Panc1 (cell line): ENCODE data around the gene BMPR2. TPM values are rescaled to one million over a fixed set of nuclear protein-coding genes. Genes with fewer than 3 reads are reported as not detected.

Source experiments
- ATAC-seq: fragments of 200-7000 bp; cut with Tn5 transposase; 2 replicates; pipeline ENCODE4 v1.9.1; 2020; ENCODE audit warnings: mild to moderate bottlenecking, moderate library complexity
- BruUV-seq: library from RNA; stranded (reverse); fragments of 400-500 nt; replicated peaks from 2 replicates; lab custom pipeline; 2021; lab: Mats Ljungman, UMichigan
- CTCF ChIA-PET: fragments of 300-600 bp; sonication (Branson Sonifier 250); formaldehyde crosslinking; loops from one replicate; lab custom pipeline; 2022; ENCODE audit warnings: antibody characterized with exemption; lab: Charles Lee
- POLR2A ChIA-PET: fragments of 300-600 bp; sonication (Branson Sonifier 250); formaldehyde crosslinking; loops from one replicate; lab custom pipeline; 2022; ENCODE audit warnings: antibody characterized with exemption; lab: Charles Lee
- DNase-seq: peaks from one replicate; pipeline ENCODE4 v3.0.0-alpha.2; 2010; ENCODE audit warnings: low read depth, low spot score
- H3K27ac ChIP-seq: 2 replicates; pipeline ENCODE4 v1.5.1; 2011; ENCODE audit warnings: mild to moderate bottlenecking, low read length, inconsistent platforms
- H3K27me3 ChIP-seq: fragments of 200-500 bp; sonication (Bioruptor generic); 2 replicates; pipeline ENCODE4 v1.6.0; 2014; ENCODE audit warnings: low read length, inconsistent platforms; ENCODE audit not compliant: control insufficient read depth, insufficient read depth
- H3K36me3 ChIP-seq: fragments of 200-500 bp; sonication (Bioruptor generic); 2 replicates; pipeline ENCODE4 v1.5.1; 2014; ENCODE audit warnings: inconsistent platforms, mild to moderate bottlenecking, low read length, moderate library complexity; ENCODE audit not compliant: control insufficient read depth, insufficient read depth
- H3K4me1 ChIP-seq: 2 replicates; pipeline ENCODE4 v1.5.1; 2011; ENCODE audit warnings: inconsistent platforms, mild to moderate bottlenecking, low read length, moderate library complexity; ENCODE audit not compliant: control insufficient read depth, insufficient read depth
- H3K4me3 ChIP-seq, 2 experiments: 2 replicates each; pipeline ENCODE4 v1.5.1; 2011 to 2012; ENCODE audit warnings: low read depth in 2 of 2, low read length in 2 of 2, mild to moderate bottlenecking in 2 of 2, inconsistent platforms in 1 of 2, moderate library complexity in 1 of 2
- H3K9me3 ChIP-seq: fragments of 200-500 bp; sonication (Bioruptor generic); 2 replicates; pipeline ENCODE4 v1.5.1; 2014; ENCODE audit warnings: low read depth, mild to moderate bottlenecking, inconsistent platforms, low read length, moderate library complexity; ENCODE audit not compliant: control insufficient read depth, insufficient read depth
- POLR2AphosphoS5 ChIP-seq: IDR thresholded peaks from 2 replicates; pipeline ENCODE4 v1.6.1; 2012; ENCODE audit warnings: mild to moderate bottlenecking, low read depth, low read length, moderate library complexity
- SIN3A ChIP-seq: IDR thresholded peaks from 2 replicates; pipeline ENCODE4 v1.6.1; 2012; ENCODE audit warnings: low read depth, mild to moderate bottlenecking, low read length, moderate library complexity, borderline replicate concordance; ENCODE audit not compliant: insufficient read depth
- TCF7L2 ChIP-seq: IDR thresholded peaks from 2 replicates; pipeline ENCODE4 v1.6.1; 2011; ENCODE audit warnings: mild to moderate bottlenecking, low read depth, low read length, inconsistent platforms
- in situ Hi-C: cut with HindIII; loops from 2 replicates; pipeline ENCODE4 v1.10.0; 2016; ENCODE audit warnings: low sequenced_read_pairs, low pct_unique_long_range_greater_than_20kb
- intact Hi-C: fragments of 100-400 bp; cut with micrococcal nuclease; formaldehyde crosslinking; loops from one replicate; pipeline ENCODE4 v1.10.0; 2022; ENCODE audit not compliant: unreplicated experiment
- total RNA-seq: library from RNA; stranded (reverse); gene quantifications from one replicate; pipeline ENCODE4 v1.2.1, GENCODE V29; 2021; ENCODE audit not compliant: unreplicated experiment
- TF ChIP-seq, protein P1 (sequence below), 2 experiments: IDR thresholded peaks; 2 replicates each; pipeline ENCODE4 v1.6.1; 2011 to 2012; ENCODE audit warnings: low read depth in 2 of 2, control low read depth in 1 of 2, low read length in 1 of 2, mild to moderate bottlenecking in 1 of 2, moderate library complexity in 1 of 2; ENCODE audit not compliant: insufficient read depth in 1 of 2
- TF ChIP-seq, protein P2 (sequence below): fragments of 450-650 bp; IDR thresholded peaks from 2 replicates; pipeline ENCODE4 v1.5.1; 2017; ENCODE audit warnings: mild to moderate bottlenecking

Gene BMPR2
- total RNA-seq, 1 experiment from 2014 or later: 65.2 TPM

DNA sequence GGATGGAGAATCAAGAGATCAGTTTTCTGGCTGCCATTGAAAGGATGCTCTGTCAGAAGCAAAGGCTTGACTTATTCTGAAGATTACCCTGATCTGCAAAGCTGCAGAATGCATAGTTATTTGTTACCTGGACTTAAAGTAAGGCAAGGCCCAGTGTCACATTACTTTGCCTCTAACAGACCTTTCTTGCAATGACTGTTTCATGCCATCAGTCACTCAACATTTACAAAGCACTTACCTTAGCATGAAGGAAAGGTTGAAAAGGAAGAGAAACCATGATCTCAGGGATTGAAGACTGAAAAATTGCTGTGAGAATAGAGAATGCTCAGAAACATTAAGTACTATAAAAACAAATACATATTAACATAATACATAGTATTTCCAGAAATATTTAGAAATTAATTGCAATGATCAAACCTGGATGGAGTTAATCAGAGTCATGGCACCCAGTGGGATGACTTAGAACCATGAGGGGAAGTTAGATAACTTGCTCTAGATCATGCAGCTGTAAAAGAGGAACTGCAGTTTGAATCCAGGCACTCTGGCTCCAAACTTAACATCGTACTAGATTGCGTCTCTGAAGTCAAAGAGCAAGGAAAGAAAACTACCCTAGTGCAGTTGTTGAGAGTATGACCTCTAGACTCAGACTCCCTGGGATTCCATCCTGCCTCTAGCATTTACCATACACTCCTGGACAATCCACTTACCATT is 232.2 kb downstream of the BMPR2 start:
- ATAC-seq: no peak
- Histone ChIP-seq H3K27ac (no peak overlapping the region), H3K4me1 (no peaks in the 10 kb centered on the region), H3K9me3 (no peaks in the 10 kb centered on the region), H3K4me3 (no peak overlapping the region), H3K27me3 (peaks cover 2% of the 10 kb centered on the region), H3K36me3 (no peaks in the 10 kb centered on the region)
- no peak for DNase-seq
- BruUV-seq: no TSS peak
- ChIA-PET POLR2A (no interaction called here), CTCF (no interaction called here)
- in situ Hi-C loops (no loop called here), intact Hi-C loops (no loop called here)
- TF ChIP-seq SIN3A (no peak), POLR2AphosphoS5 (no peak), TCF7L2 (no peak)
- TF ChIP-seq, protein P1, sequence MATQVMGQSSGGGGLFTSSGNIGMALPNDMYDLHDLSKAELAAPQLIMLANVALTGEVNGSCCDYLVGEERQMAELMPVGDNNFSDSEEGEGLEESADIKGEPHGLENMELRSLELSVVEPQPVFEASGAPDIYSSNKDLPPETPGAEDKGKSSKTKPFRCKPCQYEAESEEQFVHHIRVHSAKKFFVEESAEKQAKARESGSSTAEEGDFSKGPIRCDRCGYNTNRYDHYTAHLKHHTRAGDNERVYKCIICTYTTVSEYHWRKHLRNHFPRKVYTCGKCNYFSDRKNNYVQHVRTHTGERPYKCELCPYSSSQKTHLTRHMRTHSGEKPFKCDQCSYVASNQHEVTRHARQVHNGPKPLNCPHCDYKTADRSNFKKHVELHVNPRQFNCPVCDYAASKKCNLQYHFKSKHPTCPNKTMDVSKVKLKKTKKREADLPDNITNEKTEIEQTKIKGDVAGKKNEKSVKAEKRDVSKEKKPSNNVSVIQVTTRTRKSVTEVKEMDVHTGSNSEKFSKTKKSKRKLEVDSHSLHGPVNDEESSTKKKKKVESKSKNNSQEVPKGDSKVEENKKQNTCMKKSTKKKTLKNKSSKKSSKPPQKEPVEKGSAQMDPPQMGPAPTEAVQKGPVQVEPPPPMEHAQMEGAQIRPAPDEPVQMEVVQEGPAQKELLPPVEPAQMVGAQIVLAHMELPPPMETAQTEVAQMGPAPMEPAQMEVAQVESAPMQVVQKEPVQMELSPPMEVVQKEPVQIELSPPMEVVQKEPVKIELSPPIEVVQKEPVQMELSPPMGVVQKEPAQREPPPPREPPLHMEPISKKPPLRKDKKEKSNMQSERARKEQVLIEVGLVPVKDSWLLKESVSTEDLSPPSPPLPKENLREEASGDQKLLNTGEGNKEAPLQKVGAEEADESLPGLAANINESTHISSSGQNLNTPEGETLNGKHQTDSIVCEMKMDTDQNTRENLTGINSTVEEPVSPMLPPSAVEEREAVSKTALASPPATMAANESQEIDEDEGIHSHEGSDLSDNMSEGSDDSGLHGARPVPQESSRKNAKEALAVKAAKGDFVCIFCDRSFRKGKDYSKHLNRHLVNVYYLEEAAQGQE (IDR thresholded peaks at IDR 0.05; ENCODE audit: insufficient read depth in 1 of 2, low read depth in 2 of 2, low read length in 1 of 2): no peak
- TF ChIP-seq, protein P2, sequence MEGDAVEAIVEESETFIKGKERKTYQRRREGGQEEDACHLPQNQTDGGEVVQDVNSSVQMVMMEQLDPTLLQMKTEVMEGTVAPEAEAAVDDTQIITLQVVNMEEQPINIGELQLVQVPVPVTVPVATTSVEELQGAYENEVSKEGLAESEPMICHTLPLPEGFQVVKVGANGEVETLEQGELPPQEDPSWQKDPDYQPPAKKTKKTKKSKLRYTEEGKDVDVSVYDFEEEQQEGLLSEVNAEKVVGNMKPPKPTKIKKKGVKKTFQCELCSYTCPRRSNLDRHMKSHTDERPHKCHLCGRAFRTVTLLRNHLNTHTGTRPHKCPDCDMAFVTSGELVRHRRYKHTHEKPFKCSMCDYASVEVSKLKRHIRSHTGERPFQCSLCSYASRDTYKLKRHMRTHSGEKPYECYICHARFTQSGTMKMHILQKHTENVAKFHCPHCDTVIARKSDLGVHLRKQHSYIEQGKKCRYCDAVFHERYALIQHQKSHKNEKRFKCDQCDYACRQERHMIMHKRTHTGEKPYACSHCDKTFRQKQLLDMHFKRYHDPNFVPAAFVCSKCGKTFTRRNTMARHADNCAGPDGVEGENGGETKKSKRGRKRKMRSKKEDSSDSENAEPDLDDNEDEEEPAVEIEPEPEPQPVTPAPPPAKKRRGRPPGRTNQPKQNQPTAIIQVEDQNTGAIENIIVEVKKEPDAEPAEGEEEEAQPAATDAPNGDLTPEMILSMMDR: no peak

DNA sequence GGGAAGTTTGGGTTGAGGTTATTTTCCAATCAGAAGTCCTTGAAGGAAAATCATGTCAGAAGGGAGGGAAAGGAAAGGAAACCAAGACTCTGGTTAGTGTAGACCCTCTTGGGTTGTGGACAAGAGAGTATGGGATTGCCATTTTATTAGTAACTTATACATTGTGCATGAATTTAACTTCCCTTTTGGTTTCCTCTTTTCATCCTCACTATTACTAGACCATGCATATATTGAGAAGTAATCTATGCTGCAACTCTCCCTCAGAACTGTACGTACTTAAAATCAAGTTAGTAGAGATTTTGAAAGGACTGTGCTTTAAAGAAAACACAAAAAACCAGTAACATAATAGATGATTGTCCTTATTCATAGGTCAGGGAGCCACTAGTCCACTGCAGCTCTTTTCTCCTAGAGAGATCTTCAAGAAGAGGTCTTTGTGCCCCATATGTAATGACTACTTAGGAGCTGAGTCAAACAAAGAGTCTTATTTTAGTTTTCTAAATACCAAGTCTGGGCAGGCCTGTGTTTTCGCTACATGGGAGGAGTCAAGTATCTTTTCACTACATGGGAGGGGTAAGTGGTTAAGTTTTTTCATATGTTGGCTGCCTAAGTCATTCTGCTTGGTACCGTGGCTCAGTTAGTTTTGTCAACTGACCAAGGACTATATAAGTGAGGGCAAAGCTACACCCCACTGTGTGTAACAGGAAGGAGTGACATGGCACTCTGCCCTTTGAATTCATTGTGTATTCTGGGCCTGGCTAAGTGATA is 233.4 kb downstream of the BMPR2 start:
- Histone ChIP-seq H3K4me1 (no peaks in the 10 kb centered on the region), H3K36me3 (no peaks in the 10 kb centered on the region), H3K4me3 (no peak overlapping the region), H3K9me3 (no peaks in the 10 kb centered on the region), H3K27ac (no peak overlapping the region), H3K27me3 (peaks cover 2% of the 10 kb centered on the region)
- DNase-seq: no peak
- TF ChIP-seq TCF7L2 (no peak), POLR2AphosphoS5 (no peak), SIN3A (no peak)
- TF ChIP-seq, protein P1 (IDR thresholded peaks at IDR 0.05; ENCODE audit: insufficient read depth in 1 of 2, low read depth in 2 of 2, low read length in 1 of 2): no peak
- TF ChIP-seq, protein P2: no peak
- in situ Hi-C loops: no loop called here
- CTCF ChIA-PET: no interaction called here
- no TSS peak for BruUV-seq
- ATAC-seq: no peak
- intact Hi-C loops: no loop called here
- POLR2A ChIA-PET: no interaction called here
